22Rv1 (cell line): ENCODE measurements around the gene KIF26B.

Experiments used
- ZFX ChIP-seq: fragments of 450-650 bp; IDR thresholded peaks from 2 replicates; pipeline ENCODE4 v1.6.1; 2017; ENCODE audit warnings: antibody characterized with exemption, borderline replicate concordance
- TF ChIP-seq, protein P1 (sequence below): fragments of 450-650 bp; IDR thresholded peaks from 2 replicates; pipeline ENCODE4 v1.5.1; 2017; ENCODE audit warnings: mild to moderate bottlenecking

GRCh38 chr1:245436407-245436806 lies 281.6 kb downstream of the KIF26B start:
- TF ChIP-seq, protein P1, sequence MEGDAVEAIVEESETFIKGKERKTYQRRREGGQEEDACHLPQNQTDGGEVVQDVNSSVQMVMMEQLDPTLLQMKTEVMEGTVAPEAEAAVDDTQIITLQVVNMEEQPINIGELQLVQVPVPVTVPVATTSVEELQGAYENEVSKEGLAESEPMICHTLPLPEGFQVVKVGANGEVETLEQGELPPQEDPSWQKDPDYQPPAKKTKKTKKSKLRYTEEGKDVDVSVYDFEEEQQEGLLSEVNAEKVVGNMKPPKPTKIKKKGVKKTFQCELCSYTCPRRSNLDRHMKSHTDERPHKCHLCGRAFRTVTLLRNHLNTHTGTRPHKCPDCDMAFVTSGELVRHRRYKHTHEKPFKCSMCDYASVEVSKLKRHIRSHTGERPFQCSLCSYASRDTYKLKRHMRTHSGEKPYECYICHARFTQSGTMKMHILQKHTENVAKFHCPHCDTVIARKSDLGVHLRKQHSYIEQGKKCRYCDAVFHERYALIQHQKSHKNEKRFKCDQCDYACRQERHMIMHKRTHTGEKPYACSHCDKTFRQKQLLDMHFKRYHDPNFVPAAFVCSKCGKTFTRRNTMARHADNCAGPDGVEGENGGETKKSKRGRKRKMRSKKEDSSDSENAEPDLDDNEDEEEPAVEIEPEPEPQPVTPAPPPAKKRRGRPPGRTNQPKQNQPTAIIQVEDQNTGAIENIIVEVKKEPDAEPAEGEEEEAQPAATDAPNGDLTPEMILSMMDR, result no peak
- no peak for TF ChIP-seq ZFX
